GM12873 (cell line): ENCODE data around the gene MPHOSPH9.

ENCODE experiments used
- TF ChIP-seq, protein P1 (sequence below): IDR thresholded peaks from 2 replicates; pipeline ENCODE4 v1.5.1; 2012; ENCODE audit warnings: low read depth, mild to moderate bottlenecking, moderate library complexity, low read length, control low read depth; ENCODE audit not compliant: insufficient read depth; ENCODE audit errors: missing control alignments

The MPHOSPH9 gene

DNA sequence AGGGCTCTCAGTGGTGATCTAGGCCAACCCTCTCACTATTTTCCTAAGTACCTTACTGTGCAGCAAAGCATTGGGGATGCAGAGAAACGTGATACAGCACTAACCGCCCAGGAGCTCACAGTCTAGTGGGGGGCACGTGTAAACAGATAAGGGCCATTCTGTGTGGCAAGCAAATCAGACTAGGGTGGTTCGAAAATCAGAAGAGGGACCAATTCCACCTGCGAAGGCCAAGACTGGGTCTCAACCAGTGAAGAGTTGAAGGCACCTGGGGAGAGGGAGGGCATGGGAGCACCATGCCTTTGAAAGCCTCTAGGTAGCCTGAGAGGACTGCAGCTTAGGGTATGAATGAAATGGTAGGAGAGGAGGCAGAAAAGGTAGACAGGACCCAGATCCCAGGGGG lies 84.3 kb downstream of the MPHOSPH9 start:
- TF ChIP-seq, protein P1, sequence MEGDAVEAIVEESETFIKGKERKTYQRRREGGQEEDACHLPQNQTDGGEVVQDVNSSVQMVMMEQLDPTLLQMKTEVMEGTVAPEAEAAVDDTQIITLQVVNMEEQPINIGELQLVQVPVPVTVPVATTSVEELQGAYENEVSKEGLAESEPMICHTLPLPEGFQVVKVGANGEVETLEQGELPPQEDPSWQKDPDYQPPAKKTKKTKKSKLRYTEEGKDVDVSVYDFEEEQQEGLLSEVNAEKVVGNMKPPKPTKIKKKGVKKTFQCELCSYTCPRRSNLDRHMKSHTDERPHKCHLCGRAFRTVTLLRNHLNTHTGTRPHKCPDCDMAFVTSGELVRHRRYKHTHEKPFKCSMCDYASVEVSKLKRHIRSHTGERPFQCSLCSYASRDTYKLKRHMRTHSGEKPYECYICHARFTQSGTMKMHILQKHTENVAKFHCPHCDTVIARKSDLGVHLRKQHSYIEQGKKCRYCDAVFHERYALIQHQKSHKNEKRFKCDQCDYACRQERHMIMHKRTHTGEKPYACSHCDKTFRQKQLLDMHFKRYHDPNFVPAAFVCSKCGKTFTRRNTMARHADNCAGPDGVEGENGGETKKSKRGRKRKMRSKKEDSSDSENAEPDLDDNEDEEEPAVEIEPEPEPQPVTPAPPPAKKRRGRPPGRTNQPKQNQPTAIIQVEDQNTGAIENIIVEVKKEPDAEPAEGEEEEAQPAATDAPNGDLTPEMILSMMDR: no peak

DNA sequence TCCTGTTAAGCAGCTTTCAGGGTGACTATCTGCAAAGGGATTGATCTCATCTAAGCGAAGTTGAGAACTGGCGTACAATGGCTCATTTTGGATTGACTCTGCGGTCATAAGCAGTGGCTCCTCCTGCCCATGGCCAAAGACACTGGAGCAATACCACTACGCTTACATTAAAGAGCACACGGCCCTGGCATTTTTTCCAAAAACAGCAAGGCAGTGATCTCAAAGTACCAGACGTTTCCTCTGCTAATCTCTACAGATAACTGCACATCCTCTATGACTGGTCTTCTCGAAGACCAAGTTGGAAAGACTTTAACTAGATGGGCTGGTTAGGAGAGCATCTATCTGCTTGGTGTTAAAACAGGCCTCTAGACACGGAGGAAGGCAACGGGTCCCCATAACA lies 84.7 kb downstream of the MPHOSPH9 start:
- TF ChIP-seq, protein P1: no peak

DNA sequence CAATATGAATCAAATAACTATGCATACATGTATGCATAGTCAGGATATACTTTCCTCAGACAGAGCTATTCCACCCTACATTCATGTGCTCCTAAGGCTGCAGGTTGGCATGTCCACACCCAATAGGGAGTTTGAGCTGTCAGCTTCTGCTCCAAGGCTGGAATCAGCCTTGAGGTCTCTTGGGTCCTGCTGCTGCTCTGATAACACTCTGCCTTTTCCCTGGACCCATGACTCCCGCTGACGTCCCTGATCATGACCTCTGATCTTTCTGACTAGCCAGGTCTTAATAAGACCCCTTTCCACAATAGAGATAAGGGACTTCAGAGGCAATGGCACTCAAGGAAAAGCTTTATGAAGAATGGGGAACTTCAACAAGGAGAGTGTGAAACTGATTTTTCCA lies 87.7 kb downstream of the MPHOSPH9 start:
- TF ChIP-seq, protein P1: no peak

DNA sequence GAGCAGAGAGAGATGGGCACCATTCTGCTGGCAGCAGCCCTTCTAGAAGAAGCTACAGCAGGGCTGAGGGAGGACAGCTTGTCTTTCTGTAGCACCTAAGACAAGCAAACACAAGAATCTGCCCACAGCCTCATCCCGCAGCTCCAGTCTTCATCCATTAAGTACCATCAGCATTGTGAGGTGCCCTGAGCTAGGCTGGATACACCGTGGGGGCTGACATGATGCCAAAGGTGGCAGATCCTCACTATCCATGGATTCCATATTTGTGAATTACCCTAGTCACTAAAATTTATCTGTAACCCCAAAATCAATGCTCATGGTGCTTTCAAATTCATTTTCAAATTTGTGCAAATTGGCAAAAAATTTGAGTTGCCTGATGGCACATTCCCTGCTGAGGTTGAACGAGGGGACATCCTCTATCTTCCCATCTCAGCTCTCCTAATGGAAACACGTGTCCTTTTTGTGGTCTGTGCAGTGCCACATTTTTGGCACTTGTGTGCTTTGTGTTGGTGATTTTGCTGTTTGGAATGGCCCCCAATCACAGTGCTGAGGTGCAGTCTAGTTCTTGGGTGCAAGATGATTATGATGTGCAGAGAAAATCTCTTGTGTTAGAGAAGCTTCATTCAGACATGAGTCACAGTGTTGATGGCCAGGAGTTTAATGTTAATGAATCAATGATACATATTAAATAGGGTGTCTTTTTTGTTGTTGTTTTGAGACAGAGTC lies 89.0 kb downstream of the MPHOSPH9 start:
- TF ChIP-seq, protein P1: no peak

DNA sequence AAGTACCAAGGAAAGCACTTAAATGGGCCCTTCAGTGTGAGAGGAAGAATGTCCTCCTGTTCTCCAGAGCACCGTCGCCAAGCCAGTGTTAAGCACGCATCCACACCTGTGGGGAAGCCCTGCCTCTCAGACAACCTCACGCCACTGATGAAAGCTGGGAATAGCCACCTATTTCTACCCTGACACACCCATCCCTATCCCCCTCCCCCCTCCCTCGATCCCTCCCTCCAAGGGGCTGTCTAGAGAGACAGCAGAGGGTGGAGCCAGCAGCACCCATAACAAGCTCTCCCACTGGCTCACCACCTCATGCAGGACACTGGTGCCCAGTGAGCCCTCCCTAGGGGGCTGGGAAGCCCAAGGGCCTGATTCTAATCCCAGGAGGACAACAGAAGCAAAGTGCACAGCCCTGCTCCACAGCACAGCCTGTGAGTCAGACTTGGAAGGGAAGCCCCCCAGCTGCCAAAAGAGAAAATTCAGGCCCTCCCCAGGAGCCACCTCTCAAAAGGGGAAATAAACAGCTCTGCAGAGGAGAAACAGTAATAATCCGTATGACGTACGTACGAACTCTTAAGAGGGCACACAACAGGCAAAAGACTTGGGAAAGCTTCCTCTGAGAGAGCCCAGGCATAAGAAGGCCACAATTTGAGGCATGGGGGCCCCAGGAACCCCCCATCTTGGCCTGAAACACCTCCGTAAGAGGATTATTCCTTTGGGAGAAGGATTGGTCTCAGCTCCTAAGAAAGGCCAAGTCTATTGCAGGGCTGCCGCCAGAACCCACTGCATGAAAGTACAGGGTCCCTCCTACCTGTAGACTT lies 89.8 kb downstream of the MPHOSPH9 start:
- TF ChIP-seq, protein P1: no peak

DNA sequence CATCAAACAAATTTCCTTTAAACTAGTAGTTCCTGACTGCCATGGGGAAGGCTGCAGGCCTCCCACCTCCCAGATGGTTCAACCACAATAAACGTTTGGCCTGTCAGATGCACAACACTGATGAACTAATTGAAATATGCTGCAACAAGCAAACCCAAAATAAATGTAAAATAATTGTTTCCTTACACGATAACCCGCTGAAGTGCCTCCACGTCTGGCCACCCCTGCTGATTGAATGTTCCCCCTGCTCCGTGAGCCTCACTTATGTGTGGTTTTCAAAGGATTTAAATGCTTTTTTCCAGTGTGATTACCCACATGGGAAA lies 90.5 kb downstream of the MPHOSPH9 start:
- TF ChIP-seq, protein P1: no peak

- TF ChIP-seq, protein P1: no peak
Measured at GRCh38 chr12:123141615-123142517, 91.1 kb downstream of the MPHOSPH9 start.
